Measurements from ENCODE around the gene TTC28.
"Not testable (repeated sequence)": the region's sequence is repeated elsewhere in the genome, so short reads cannot be mapped to it uniquely, and the experiment has no call there.

Gene TTC28

DNA sequence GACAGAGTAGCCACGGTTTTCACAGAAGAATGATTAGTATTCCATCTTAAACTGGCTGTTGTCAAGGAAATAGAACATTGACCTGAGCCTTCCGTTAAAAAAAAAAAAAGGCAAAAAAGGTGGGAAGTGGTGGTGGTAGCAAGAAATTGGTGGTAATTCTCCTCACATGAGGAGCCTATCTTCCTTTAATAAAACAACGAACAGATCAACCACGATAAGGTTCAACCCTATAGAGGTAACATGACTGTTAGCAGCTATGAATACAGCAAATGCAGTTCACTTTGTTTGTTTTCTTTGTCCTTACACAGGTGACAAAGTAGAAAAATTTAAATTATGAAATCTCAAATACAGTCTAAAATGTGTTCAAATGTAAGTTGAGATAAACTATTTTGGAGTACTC is 181.6 kb downstream of the TTC28 start:
- DNase-seq (ENCODE audit: low spot score) = no peak
- in situ Hi-C loops (cut with MboI; ENCODE audit: low sequenced_read_pairs, unreplicated experiment) = no loop called here
- TF ChIP-seq, protein P1, sequence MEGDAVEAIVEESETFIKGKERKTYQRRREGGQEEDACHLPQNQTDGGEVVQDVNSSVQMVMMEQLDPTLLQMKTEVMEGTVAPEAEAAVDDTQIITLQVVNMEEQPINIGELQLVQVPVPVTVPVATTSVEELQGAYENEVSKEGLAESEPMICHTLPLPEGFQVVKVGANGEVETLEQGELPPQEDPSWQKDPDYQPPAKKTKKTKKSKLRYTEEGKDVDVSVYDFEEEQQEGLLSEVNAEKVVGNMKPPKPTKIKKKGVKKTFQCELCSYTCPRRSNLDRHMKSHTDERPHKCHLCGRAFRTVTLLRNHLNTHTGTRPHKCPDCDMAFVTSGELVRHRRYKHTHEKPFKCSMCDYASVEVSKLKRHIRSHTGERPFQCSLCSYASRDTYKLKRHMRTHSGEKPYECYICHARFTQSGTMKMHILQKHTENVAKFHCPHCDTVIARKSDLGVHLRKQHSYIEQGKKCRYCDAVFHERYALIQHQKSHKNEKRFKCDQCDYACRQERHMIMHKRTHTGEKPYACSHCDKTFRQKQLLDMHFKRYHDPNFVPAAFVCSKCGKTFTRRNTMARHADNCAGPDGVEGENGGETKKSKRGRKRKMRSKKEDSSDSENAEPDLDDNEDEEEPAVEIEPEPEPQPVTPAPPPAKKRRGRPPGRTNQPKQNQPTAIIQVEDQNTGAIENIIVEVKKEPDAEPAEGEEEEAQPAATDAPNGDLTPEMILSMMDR (IDR thresholded peaks at IDR 0.05; ENCODE audit: borderline replicate concordance, control extremely low read depth, extremely low read depth, insufficient read depth, missing control alignments) = no peak

DNA sequence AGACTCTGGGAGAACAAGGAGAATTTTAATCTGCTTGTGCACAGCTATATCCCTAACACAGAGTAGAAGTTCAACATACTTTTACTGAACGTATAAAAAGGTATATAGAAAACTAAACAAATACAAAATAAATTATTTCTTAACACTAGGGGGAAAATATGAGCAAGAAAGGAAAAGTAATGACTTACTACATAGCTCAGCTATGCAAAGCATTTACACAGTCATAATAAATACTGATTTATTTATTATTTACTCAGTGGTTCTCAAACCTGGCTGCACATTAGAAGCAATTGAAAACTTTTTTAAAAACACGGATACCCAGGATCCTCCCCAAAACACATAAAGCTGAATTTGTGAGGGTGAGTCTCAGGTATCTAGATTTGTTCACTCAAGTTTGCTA is 182.5 kb downstream of the TTC28 start:
- in situ Hi-C loops (cut with MboI; ENCODE audit: low sequenced_read_pairs, unreplicated experiment) = no loop called here
- TF ChIP-seq, protein P1 (IDR thresholded peaks at IDR 0.05; ENCODE audit: borderline replicate concordance, control extremely low read depth, extremely low read depth, insufficient read depth, missing control alignments) = no peak
- no peak for DNase-seq (ENCODE audit: low spot score)

DNA sequence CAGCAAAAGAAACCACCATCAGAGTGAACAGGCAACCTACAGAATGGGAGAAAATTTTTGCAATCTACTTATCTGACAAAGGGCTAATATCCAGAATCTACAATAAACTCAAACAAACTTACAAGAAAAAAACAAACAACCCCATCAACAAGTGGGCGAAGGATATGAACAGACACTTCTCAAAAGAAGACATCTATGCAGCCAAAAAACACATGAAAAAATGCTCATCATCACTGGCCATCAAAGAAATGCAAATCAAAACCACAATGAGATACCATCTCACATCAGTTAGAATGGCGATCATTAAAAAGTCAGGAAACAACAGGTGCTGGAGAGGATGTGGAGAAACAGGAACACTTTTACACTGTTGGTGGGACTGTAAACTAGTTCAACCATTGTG is 188.4 kb downstream of the TTC28 start:
- in situ Hi-C loops (cut with MboI; ENCODE audit: low sequenced_read_pairs, unreplicated experiment); DNase-seq (ENCODE audit: low spot score): not testable (repeated sequence)

DNA sequence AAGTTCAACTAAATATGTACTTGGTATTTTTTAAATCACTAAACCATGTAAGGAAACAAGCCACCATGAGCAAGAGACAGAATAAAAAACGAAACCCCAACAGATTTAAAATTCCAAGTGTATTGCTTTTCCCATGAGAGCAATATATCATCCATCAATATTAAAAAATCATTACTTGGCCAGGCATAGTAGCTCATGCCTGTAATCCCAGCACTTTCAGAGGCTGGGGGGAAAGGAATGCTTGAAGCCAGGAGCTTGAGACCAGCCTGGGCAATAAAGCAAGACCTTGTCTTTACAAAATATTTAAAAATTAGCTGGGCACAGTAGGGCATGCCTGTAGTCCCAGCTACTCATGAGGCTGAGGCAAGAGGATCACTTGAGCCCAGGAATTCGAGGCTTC is 190.8 kb downstream of the TTC28 start:
- in situ Hi-C loops (cut with MboI; ENCODE audit: low sequenced_read_pairs, unreplicated experiment) = no loop called here
- TF ChIP-seq, protein P1 (IDR thresholded peaks at IDR 0.05; ENCODE audit: borderline replicate concordance, control extremely low read depth, extremely low read depth, insufficient read depth, missing control alignments) = no peak
- no peak for DNase-seq (ENCODE audit: low spot score)

DNA sequence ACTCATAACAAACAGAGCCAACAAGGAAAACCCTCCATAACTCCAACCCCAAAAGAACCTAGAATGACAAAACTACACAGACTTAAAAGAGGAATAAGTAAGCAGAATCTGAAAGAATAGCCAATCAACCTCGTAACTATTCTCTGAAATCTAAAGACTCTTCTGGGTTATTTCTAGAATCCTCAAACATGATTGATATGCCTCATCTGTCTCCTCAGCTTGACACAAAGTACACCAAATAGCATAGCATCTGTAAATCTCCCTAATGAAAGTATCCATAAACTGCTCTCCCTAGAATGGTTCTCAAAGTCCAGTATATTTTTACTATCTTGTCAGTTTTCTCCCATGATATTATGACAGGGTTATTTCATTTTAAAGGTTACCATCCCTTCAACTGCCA is 195.0 kb downstream of the TTC28 start:
- no peak for DNase-seq (ENCODE audit: low spot score)
- in situ Hi-C loops (cut with MboI; ENCODE audit: low sequenced_read_pairs, unreplicated experiment) = no loop called here
- TF ChIP-seq, protein P1 (IDR thresholded peaks at IDR 0.05; ENCODE audit: borderline replicate concordance, control extremely low read depth, extremely low read depth, insufficient read depth, missing control alignments) = no peak

DNA sequence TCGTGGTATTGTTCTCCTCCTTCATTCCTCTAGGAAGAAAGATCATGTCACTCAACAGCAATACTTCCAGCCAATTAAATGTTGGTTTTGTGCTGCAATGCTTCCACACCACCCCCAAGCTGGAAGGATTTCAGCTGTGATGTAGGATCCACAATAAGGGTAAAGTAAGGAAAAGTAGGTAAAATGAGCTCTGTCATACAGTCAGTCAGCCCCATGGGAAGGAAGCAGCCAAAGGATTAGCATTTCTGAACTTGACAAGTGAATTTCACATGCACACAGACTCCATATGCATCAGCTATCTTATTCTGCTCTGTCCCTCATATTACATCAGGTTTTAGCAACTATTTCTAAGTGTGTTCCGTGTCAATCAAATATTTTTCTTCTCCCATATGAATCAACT is 197.9 kb downstream of the TTC28 start:
- in situ Hi-C loops (cut with MboI; ENCODE audit: low sequenced_read_pairs, unreplicated experiment) = no loop called here

GRCh38 chr22:28480000-28480715 is 199.5 kb downstream of the TTC28 start:
- TF ChIP-seq, protein P1 (IDR thresholded peaks at IDR 0.05; ENCODE audit: borderline replicate concordance, control extremely low read depth, extremely low read depth, insufficient read depth, missing control alignments) = no peak
- no peak for DNase-seq (ENCODE audit: low spot score)
- in situ Hi-C loops (cut with MboI; ENCODE audit: low sequenced_read_pairs, unreplicated experiment) = no loop called here

More for the DNA sequence above, 197.9 kb downstream of the TTC28 start:
- TF ChIP-seq, protein P1 (IDR thresholded peaks at IDR 0.05; ENCODE audit: borderline replicate concordance, control extremely low read depth, extremely low read depth, insufficient read depth, missing control alignments) = no peak
- DNase-seq (ENCODE audit: low spot score) = no peak
